ENCODE results near the gene CDK13. TPM values are rescaled to one million over a fixed set of nuclear protein-coding genes. Genes with fewer than 3 reads are reported as not detected.

The CDK13 gene
- total and polyA plus RNA-seq, 9 of the 15 experiments (the other 6 are each of a cell fraction or from before 2014, with no cell fraction given), result 9.8 to 46.1 (median 32.4) TPM

GRCh38 chr7:40134428-40135316, 184.6 kb downstream of the CDK13 start, which contains the start of the genes MPLKIP and SUGCT (continued):
- TF ChIP-seq ZBTB2 (IDR thresholded peaks at IDR 0.05) (no peak), THRB (CRISPR knock-in tag; conservative IDR thresholded peaks at IDR 0.05) (0 out of 2 replicates have a peak, but pooled peaks have one; percentile 71), POLR2H (tag; IDR thresholded peaks at IDR 0.05; ENCODE audit: low read depth) (peak; percentile 43), ZNF384 (IDR thresholded peaks at IDR 0.05; ENCODE audit: low read depth, low read length) (0 out of 2 replicates have a peak, but pooled peaks have one; percentile 5), NEUROD1 (IDR thresholded peaks at IDR 0.05; ENCODE audit: borderline replicate concordance, low read depth, low read length, partially characterized antibody) (peak; percentile 78), HNRNPL (IDR thresholded peaks at IDR 0.05; ENCODE audit: low read depth, low read length) (peak; percentile 89), CGGBP1 (CRISPR knock-in tag; IDR thresholded peaks at IDR 0.05) (peak; percentile 87), MTA3 (IDR thresholded peaks at IDR 0.05; ENCODE audit: borderline replicate concordance) (peak; percentile 87), GTF2B (IDR thresholded peaks at IDR 0.05; ENCODE audit: extremely low read depth, insufficient read length) (peak; percentile 28), MGA (IDR thresholded peaks at IDR 0.05) (peak; percentile 98)
